Dedifferentiated amniotic fluid mesenchymal stem cell (primary cell): ENCODE data around the gene TNFAIP1.
"Not testable (repeated sequence)": the region's sequence is repeated elsewhere in the genome, so short reads cannot be mapped to it uniquely, and the experiment has no call there.

Experiments used
- DNase-seq: peaks from one replicate; pipeline ENCODE4 v3.0.0-alpha.2; 2016; ENCODE audit errors: extremely low spot score

The TNFAIP1 gene, protein sequence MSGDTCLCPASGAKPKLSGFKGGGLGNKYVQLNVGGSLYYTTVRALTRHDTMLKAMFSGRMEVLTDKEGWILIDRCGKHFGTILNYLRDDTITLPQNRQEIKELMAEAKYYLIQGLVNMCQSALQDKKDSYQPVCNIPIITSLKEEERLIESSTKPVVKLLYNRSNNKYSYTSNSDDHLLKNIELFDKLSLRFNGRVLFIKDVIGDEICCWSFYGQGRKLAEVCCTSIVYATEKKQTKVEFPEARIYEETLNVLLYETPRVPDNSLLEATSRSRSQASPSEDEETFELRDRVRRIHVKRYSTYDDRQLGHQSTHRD

GRCh38 chr17:28335201-28335958 lies at the start of gene TNFAIP1, which contains the start of gene IFT20:
Gene TNFAIP1, plus strand, starts transcription at chr17:28335761. Its CDS starts 3,761 bp downstream, at chr17:28339522.
Gene IFT20, minus strand, starts transcription at chr17:28335472. Its CDS starts 3,487 bp downstream, at chr17:28331985.
- DNase-seq: peak; percentile 100

GRCh38 chr17:28285965-28286364 lies 49.6 kb upstream of the TNFAIP1 start:
- no peak for DNase-seq

DNA sequence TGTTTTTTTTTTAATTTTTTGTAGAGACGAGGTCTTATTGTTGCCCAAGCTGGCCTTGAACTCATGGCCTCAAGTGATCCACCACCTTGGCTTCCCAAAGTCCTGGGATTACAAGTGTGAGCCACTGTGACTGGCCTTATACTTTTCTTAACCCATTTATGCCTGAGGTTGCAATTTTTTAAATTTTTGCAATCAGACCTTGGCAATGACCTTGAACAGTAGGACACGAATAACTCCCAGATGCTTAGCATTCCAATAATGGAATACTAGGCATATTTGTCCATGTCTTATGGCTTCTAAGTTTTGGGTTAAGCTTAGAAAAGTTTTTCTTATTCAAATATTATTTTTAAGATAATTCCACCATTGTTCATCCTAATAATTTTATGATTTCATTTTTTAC lies 44.9 kb upstream of the TNFAIP1 start:
- DNase-seq: no peak

- no peak for DNase-seq
Observed at GRCh38 chr17:28291780-28292330, 43.7 kb upstream of the TNFAIP1 start.

DNA sequence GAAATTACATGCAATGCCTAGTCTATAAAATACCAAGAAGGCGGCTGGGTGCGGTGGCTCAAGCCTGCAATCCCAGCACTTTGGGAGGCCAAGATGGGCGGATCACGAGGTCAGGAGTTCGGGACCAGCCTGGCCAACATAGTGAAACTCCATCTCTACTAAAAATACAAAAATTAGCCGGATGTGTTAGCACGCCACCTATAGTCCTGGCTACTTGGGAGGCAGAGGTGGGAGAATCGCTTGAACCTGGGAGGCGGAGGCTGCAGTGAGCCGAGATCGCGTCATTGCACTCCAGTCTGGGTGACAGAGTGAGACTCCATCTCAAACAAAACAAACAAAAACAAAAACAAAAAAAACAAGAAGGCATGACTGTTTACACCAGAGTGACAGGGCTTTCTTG lies 42.7 kb upstream of the TNFAIP1 start:
- DNase-seq: not testable (repeated sequence)

GRCh38 chr17:28293994-28294393 lies 41.6 kb upstream of the TNFAIP1 start:
- DNase-seq: no peak

GRCh38 chr17:28295677-28296578 lies 39.6 kb upstream of the TNFAIP1 start:
- DNase-seq: no peak

DNA sequence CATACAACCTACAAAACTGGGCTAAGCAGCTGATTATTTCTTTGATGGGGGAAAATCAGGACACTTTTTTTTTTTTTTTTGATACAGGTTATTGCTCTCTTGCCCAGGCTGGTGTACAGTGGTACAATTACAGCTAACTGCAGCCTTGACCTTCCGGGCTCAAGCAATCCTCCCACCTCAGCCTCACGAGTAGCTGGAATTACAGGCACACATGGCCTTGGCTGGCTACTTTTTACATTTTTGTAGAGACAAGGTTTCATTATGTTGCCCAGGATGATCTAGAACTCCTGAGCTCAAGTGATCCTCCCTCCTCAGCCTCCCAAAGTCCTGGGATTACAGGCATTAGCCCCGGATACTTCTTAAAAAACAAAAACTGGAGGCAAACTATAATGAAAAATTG lies 37.1 kb upstream of the TNFAIP1 start:
- DNase-seq: no peak

GRCh38 chr17:28306954-28307401 lies 28.6 kb upstream of the TNFAIP1 start:
- no peak for DNase-seq

GRCh38 chr17:28313841-28314240 lies 21.7 kb upstream of the TNFAIP1 start:
- DNase-seq: no peak

DNA sequence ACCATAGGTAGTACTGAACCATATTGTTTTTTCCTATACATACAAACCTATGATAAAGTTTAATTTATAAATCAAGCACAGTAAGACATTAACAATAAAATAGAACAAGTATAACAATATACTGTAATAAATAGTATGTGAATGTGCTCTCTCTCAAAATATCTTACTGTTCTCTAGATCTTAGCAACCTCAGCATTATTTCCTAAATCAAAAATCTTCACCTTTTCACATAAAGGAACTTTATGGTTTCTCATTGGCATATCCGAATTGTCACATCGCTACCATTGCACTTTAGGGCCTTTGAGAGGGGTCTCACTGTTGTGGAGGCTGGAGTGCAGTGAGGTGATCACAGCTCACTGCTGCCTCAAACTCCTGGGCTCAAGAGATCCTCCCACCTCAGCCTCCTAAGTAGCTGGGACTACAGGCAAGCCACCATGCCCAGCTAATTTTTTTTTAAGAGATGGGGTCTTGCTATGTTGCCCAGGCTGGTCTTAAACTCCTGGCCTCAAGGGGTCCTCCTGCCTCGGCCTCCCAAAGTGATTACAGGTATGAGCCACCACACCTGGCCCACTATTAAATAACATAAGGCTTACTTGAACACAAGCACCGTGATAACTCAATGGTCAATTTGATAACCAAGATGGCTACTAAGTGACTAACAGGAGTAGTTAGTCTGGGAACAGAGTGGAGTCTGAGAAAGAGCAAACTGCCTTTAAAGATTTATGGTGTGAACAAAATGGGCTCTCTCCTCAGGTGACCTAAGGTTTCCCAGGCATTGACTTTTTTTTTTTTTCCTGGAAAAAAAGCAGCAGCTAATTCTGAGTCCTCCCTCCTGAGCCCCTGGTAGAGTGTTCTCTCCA lies 19.5 kb upstream of the TNFAIP1 start:
- DNase-seq: no peak

GRCh38 chr17:28317099-28317965 lies 18.2 kb upstream of the TNFAIP1 start:
- no peak for DNase-seq

DNA sequence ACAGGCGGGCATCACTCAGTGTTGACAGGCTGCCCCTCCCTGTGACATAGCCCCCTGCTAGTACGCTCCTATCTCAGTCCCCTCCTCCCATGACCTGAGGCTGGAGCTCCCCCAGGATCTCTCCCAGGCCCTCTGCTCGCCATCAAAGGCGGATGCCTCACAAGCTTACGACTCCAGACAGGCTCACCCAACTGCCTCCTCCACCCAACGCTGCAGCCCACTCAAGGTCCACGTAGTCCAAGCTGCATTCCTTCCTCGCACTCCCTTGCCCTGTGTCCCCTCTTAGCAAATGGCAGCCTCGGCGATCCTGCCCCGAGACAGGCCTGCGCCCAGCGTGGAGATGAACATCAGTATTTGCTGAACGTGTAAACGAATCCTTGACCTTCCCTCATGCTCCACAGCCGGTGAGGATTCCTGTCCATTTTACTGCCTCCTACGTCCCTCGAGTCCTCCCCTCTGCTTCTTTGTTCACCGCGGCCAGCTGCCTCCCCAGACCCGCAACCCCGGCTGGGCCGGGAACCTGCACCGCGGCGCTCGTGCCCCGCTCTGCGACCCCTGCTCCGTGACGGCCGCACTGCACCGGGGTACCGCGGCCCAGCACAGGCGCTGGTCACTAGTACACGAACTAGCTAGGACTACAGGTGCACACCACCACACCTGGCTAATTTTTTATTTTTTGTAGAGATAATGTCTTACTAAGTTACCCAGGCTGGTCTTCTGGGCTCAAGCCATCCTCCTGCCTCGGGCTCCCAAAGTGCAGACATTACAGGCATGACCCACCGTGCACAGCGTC lies 17.4 kb upstream of the TNFAIP1 start:
- DNase-seq: no peak

GRCh38 chr17:28318759-28319597 lies 16.6 kb upstream of the TNFAIP1 start, which contains the start of gene TMEM97:
Gene TMEM97, plus strand, starts transcription at chr17:28319200. Its CDS starts 40 bp downstream, at chr17:28319240.
- peak; percentile 97 for DNase-seq

DNA sequence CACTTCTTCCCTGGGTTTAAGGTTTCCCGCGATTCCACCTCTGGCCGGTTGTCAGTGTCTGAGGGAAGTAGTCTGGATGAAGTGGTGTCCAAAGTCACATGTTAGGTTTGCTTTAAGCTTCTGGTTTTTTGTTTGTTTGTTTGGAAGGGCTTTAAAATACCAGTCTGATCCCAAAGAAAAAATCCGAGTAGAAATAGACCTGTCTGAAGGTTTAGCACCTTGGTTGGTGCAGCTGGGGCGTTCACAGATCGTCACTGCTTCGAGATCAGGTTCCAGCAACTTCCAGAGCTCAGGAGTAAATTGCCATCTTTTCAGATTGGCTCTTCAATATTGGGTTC lies 16.0 kb upstream of the TNFAIP1 start:
- no peak for DNase-seq

DNA sequence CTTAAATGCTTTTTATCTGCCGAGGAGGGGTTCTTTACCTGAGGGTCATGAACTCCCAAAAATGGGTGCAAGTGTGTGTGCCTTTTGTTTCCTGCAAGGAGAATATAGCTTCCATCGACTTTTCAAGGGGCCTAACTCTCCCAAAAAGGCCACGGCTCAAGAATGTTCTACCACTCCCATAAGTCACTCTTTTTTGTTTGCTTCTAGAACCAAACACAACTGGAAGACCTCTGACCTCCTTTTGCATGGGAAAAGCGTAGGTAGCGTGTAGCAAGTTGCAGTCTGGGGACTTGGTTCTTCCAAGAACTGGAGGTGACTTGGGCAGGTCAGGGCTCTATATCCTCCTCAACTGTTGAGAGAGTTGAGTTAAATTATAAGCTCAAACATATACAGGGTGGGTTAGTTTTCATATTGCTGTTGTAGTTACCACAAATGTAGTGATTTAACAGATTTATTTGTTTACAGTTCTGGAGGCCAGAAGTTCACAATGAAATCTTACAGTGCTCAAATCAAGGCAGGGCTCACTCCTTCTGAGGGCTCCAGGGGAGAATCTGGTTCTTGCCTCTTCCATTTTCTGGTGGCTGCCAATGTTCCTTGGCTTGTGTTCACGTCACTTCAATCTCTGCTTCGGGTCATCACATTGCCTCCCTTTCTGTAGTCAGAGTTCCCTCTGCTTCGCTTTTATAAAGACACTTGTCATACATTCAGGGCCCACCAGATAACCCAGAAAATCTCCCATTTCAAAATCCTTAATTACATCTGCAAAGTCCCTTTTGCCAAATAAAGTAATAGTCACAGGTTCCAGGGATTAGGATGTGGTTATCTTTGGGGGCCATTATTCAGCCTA lies 15.1 kb upstream of the TNFAIP1 start:
- DNase-seq: no peak

- DNase-seq: no peak
Observed at GRCh38 chr17:28324267-28324745, 11.3 kb upstream of the TNFAIP1 start.
